Superior temporal gyrus (tissue), 1 donor: ENCODE results near the gene CASP4.
"Not testable (repeated sequence)": the region's sequence is repeated elsewhere in the genome, so short reads cannot be mapped to it uniquely, and the experiment has no call there.

Source experiments
- DNase-seq: peaks from one replicate; pipeline ENCODE4 v3.0.0-alpha.2; 2016; ENCODE audit errors: extremely low spot score

Gene CASP4

GRCh38 chr11:104968355-104968855 lies at the start of gene CASP4:
CASP4 (minus strand) TSS chr11:104968574; CDS start chr11:104968525, 49 bp downstream.
- peak; percentile 12 for DNase-seq

DNA sequence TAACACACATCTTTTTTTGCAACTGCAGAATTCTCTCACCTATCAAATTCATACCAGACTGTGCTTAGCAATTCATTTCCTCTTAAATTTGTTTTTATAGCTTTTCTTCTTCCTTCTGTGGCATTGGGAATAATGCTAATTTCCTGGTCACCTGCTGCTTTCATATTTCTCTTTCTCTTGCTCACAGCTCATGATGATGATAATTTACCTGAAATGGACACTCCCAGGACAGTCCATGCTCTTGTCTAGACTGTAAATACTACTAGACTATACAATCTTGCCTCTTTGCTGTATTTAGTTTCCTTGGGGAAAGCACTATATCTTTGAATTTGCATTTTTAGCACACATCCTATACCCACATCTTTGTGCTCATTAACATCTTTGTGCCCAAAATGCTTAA lies 39.1 kb upstream of the CASP4 start:
- no peak for DNase-seq

DNA sequence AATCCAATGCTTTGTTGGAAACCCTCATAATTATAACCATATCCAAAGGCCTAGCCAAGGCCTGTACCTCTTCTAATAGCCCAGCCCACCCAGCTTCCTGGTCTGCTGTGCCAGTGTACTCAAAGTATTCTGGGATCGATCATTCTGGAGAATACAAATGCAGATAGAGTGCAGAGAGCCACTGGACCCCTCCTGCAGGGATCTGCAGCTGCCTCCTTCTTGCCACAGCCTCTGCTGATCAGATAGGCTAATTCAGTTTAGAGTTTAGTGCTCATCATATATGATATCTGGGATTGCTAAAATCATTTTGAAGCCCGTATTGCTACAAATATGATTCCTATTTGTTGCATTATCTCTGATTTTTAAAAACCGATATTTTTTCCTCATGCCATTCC lies 37.1 kb upstream of the CASP4 start:
- no peak for DNase-seq

DNA sequence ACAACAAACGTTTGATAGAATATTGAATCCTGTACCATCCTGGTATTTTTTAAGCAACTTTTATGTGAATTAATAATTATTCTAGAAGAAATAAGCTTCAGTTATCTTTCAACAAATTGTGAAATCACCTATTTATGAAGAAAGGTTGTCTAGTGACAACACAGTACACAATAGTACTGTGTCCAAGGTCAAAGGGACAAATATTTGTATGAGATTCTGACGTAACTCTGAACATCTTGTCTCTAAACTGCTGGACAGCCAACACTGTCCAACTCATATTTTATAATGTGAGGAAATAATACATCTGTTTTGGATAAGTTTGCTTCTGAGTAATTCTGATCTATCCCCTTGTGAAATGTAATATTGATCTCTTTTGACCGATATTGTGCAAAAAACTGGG lies 35.6 kb upstream of the CASP4 start:
- DNase-seq: no peak

GRCh38 chr11:105003151-105003550 lies 34.8 kb upstream of the CASP4 start:
- no peak for DNase-seq

DNA sequence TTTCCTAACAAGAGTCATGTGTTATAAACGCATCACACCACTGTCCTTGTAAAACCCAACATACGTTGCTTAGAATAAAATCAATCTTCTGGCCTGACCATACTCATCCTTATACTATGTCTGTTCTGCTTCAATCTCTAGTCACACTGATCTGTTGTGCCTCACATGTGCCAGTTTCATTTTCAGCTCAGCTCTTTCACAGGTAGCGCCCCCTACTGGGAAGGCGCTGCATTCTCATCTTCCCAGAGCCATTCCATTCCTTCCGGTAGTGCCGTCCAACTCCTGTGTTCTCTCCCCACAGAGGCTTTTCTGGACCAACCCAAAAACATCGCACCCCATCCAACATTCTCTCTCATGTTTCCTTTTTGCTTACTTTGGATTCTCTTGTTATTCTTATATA lies 32.4 kb upstream of the CASP4 start:
- no peak for DNase-seq

DNA sequence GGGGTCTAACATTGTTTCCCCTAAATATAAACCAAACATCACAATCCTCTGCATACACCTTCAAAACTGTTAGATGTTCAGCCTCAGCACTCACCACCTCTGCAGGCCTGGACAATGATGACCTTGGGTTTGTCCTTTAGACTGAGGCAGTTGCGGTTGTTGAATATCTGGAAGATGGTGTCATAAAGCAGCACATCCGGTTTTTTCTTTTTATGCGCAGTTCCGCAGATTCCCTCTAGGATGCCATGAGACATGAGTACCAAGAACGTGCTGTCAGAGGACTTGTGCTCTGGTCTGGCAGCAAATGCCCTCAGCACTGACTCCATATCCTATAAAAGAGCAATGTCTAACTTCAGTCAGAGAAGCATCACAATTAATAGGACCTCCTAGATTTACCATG lies 31.8 kb upstream of the CASP4 start:
- DNase-seq: no peak

DNA sequence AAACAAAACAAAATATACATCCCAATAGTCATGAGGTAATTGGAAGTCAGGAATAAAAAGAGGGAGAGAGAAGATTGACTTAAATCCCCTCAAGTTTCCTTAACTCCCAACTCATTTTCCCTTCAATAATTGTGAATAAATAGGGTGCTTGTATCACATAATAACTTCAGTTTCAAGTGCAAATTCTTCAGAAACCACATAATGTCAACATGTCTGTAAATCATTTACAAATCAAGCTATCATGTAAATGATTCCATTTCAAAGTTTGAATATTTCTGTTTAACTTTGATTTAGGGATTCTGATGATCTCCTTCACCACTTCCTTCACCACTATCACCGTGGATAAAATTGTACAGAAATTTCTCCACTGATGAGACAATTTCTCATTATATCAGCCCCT lies 31.3 kb upstream of the CASP4 start:
- DNase-seq: no peak

DNA sequence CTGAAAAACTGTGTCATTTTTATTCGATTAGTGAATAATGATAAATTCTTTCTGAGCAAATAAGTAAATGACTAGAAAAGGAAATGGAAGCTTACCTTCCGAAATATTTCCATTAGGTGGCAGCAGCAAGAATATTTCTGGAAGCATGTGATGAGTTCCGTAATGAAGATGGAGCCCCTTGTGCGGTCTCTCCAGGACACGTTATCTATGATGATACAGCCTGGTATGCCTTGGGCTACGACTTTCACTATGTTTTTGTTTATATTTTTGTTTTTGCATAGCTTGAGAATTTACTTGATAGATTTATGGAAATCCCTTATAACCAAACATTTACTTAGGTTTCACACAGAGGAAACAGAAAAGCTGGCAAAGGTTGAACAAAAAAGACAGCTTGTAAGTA lies 28.9 kb upstream of the CASP4 start:
- DNase-seq: no peak

DNA sequence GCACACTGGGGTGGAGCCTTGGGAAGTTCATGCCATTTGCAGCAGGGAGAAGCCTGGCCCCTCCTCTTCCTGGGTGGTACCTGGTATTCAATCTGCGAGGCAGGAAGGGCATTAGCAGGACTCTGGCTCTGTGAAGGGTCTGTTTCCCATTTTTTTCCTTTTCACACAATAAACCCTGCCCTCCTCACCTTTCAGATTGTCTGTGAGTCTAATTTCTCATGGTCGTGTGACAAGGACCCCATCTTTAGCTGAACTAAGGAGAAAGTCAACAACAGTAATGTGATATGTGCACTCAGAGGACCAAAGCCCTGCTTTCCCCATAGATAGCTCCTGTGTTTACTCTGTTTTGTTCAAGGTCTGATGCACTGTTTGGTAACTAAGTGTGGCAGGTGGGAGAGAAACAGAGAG lies 26.6 kb upstream of the CASP4 start:
- DNase-seq: no peak

GRCh38 chr11:104992781-104993180 lies 24.4 kb upstream of the CASP4 start:
- DNase-seq: no peak

GRCh38 chr11:104991994-104992393 lies 23.6 kb upstream of the CASP4 start:
- no peak for DNase-seq

- no peak for DNase-seq
Measured at GRCh38 chr11:104984808-104985207, 16.4 kb upstream of the CASP4 start.

- no peak for DNase-seq
Measured at GRCh38 chr11:104979839-104980238, 11.5 kb upstream of the CASP4 start.

DNA sequence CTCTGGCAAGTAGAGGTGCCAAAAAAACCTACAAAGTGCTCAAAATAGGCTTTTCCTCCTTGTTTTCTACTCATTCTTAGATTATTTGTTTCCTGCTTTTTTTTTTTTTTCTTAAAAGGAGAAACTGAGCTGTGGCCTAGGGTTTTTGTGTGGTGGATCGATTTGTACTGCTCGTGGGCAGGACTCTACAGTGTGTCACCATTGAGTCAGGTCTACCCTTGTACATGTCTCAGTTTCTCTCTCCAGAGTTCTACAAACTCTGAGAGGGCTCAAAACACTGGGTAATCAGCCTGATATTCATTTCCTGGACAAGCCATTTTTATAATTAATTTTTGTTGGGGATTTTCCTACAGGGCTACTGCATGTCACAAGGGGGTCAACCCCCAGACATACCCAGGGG lies 5.2 kb upstream of the CASP4 start:
- no peak for DNase-seq

GRCh38 chr11:104972924-104973323 lies 4.5 kb upstream of the CASP4 start:
- DNase-seq: not testable (repeated sequence)

GRCh38 chr11:104970756-104971155 lies 2.4 kb upstream of the CASP4 start:
- no peak for DNase-seq

DNA sequence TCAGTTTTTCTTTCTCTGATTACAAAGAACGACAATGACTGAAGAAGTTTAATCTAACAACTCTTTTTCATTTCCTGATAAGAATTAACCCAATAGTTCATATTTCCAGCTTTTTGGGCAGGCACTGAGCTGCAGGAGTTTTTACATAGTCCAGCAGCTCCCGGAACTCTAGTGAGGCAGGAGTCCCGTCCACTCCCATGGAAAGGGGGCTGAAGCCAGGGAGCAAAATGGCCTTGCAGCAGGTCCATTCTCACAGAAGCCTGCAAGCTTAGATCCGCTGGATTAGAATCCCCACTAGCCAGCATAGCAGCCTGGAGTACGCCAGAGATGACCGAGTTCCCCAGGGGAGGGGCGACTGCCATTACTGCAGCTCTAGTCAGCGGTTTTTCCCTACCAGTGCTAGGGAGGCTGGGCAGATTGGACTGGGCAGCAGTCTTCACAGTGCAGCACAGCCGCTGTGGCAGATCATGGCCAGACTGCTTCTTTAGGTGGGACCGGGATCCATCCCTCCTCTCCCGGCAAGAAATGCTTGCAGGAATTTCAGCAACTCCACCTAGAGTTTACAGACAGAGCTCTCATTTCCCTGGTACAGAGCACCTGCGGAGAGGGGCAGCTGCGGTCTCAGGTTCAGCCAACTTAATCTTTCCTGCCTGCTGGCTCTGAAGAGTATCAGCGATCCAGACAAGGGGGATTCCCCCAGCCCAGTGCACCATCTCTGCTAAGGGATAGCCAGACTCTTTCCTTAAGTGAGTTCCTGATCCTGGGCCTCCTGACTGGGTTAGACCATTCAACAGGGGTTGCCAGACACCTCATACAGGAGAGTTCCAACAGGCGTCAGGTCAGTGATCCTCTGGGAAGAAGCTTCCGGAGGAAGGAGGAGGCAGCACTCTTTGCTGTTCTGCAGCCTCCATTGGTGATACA lies 742 bp upstream of the CASP4 start:
- DNase-seq: no peak

- no peak for DNase-seq
Measured at GRCh38 chr11:104967534-104968354, 630 bp downstream of the CASP4 start.

- no peak for DNase-seq
Measured at GRCh38 chr11:104965735-104966134, 2.6 kb downstream of the CASP4 start.

DNA sequence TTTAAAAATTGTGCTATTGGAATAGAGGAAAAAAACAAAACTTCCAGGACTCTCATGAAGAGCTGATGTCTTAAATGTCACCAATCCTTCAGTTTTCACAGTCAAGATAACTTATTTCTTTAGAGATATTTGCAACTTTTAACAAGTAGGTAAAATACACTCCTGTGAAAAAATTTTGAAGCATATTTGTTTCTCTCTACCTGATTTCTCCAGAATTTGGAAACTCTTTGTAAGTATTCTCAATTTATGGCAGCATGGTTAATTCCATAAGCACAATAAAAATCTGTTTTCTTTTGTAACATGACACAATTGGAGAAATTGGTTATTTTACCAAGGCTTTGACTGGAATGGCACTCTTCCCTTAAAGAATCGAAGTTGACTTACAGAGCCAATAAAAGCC lies 4.1 kb downstream of the CASP4 start:
- no peak for DNase-seq

DNA sequence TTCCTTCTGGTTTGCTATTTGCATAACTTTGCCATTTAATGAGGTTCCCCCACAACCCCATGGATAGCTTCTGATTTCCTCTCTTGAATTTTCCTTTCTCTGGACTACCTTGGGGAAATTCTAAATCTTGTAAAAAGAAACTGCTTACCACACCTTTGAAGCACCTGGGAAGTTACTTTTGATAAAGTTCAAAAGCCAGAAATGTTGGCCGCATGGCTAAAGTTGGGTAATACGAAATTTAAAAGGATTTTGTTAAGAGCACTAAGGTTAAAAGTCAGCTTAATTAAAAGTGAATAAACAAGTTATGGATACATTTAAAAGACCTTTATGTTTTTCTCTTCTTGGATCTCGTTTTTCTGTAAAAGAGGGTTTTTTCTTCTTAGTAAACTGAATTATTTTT lies 5.5 kb downstream of the CASP4 start:
- DNase-seq: no peak

GRCh38 chr11:104957280-104957679 lies 11.1 kb downstream of the CASP4 start:
- DNase-seq: no peak
